Neural progenitor cell (in vitro differentiated cells): Measurements from ENCODE around the gene CAV1. TPM values are rescaled to one million over a fixed set of nuclear protein-coding genes. Genes with fewer than 3 reads are reported as not detected.

Experiments used
- DNase-seq: peaks from one replicate; pipeline ENCODE4 v3.0.0-alpha.2; 2016; ENCODE audit warnings: low spot score
- H2AFZ ChIP-seq: fragments of 200-600 bp; sonication (generic); replicated peaks from 2 replicates; pipeline ENCODE4 v1.6.1; 2016; ENCODE audit warnings: antibody characterized with exemption
- H3F3A ChIP-seq: fragments of 200-600 bp; sonication (generic); 2 replicates; pipeline ENCODE4 v1.6.1; 2016; ENCODE audit warnings: antibody characterized with exemption, low read depth
- H3K27ac ChIP-seq: fragments of 200-600 bp; sonication (generic); 2 replicates; pipeline ENCODE4 v1.5.1; 2016; ENCODE audit warnings: mild to moderate bottlenecking
- H3K27me3 ChIP-seq: fragments of 200-600 bp; sonication (generic); 2 replicates; pipeline ENCODE4 v1.6.1; 2016; ENCODE audit warnings: mild to moderate bottlenecking, moderate library complexity
- H3K36me3 ChIP-seq: fragments of 200-600 bp; sonication (generic); 2 replicates; pipeline ENCODE4 v1.5.1; 2016
- H3K4me1 ChIP-seq: fragments of 200-600 bp; sonication (generic); 2 replicates; pipeline ENCODE4 v1.6.1; 2016; ENCODE audit warnings: mixed run types
- H3K4me2 ChIP-seq: fragments of 200-600 bp; sonication (generic); 2 replicates; pipeline ENCODE4 v1.6.1; 2016
- H3K4me3 ChIP-seq: fragments of 200-600 bp; sonication (generic); 2 replicates; pipeline ENCODE4 v1.5.1; 2016
- H3K79me2 ChIP-seq: fragments of 200-600 bp; sonication (generic); 2 replicates; pipeline ENCODE4 v1.6.1; 2016; ENCODE audit warnings: low read depth
- H3K9ac ChIP-seq: fragments of 200-600 bp; sonication (generic); 2 replicates; pipeline ENCODE4 v1.6.1; 2016
- H3K9me3 ChIP-seq: fragments of 200-600 bp; sonication (generic); 2 replicates; pipeline ENCODE4 v1.5.1; 2016; ENCODE audit warnings: low read depth
- H4K20me1 ChIP-seq: fragments of 200-600 bp; sonication (generic); 2 replicates; pipeline ENCODE4 v1.6.1; 2016; ENCODE audit warnings: low read depth
- H3K27ac Mint-ChIP-seq: 3 replicates; pipeline ENCODE4 v1.8.0; 2021; ENCODE audit warnings: mixed read lengths
- H3K27me3 Mint-ChIP-seq: 2 replicates; pipeline ENCODE4 v1.8.0; 2022; ENCODE audit warnings: low read depth, mild to moderate bottlenecking, inconsistent platforms, moderate library complexity, mixed read lengths; ENCODE audit not compliant: insufficient read depth
- H3K36me3 Mint-ChIP-seq: 3 replicates; pipeline ENCODE4 v1.8.0; 2021; ENCODE audit warnings: mixed read lengths
- H3K4me1 Mint-ChIP-seq: 3 replicates; pipeline ENCODE4 v1.8.0; 2021; ENCODE audit warnings: mixed read lengths
- H3K4me3 Mint-ChIP-seq: 3 replicates; pipeline ENCODE4 v1.8.0; 2021; ENCODE audit warnings: mild to moderate bottlenecking, moderate library complexity, mixed read lengths
- H3K9me3 Mint-ChIP-seq: 3 replicates; pipeline ENCODE4 v1.8.0; 2020; ENCODE audit warnings: mixed read lengths
- EZH2 ChIP-seq: fragments of 200-600 bp; sonication (generic); IDR thresholded peaks from 2 replicates; pipeline ENCODE4 v1.6.1; 2017; ENCODE audit warnings: antibody characterized with exemption, mild to moderate bottlenecking, moderate library complexity
- EZH2phosphoT487 ChIP-seq: fragments of 200-600 bp; sonication (generic); IDR thresholded peaks from 2 replicates; pipeline ENCODE4 v1.6.1; 2017; ENCODE audit warnings: antibody characterized with exemption
- total RNA-seq: library from RNA; depleted of rRNA; stranded (reverse); fragments of >200 nt; gene quantifications from 2 replicates; pipeline ENCODE4 v1.2.3, GENCODE V29; 2015; ENCODE audit warnings: low replicate concordance
- TF ChIP-seq, protein P1 (sequence below): fragments of 200-600 bp; sonication (generic); IDR thresholded peaks from 2 replicates; pipeline ENCODE4 v1.5.1; 2017; ENCODE audit warnings: antibody characterized with exemption, mild to moderate bottlenecking

The CAV1 gene
- total RNA-seq, 1 donor from 2014 or later = 0.19 TPM

DNA sequence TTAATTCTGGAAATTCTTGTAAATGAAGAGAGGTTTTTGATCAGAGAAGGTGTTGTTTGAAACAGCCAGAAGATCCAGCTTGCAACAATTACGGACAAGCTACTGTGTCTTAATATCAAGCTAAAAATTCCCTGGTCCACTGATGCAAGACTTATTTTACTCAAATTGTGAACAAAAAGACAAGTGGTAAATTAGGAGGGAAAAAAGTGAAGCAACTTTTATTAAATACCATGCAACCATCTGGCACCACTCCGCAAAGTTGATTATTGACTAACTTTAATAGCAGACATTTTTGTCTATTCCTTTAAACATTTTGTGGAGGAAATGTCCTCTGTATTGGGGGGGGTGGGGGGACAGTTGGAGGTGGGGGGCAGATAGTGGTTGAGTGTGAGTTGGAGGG is 30.4 kb upstream of the CAV1 start:
- Mint-ChIP-seq H3K27me3 (peaks cover 9% of the 10 kb centered on the region), H3K36me3 (no peaks in the 10 kb centered on the region), H3K4me3 (no peak overlapping the region), H3K27ac (no peak overlapping the region), H3K4me1 (no peaks in the 10 kb centered on the region), H3K9me3 (no peaks in the 10 kb centered on the region)
- H3K36me3 ChIP-seq = no peaks in the 10 kb centered on the region
- H4K20me1 ChIP-seq = no peaks in the 10 kb centered on the region
- H3K27me3 ChIP-seq = peaks cover 14% of the 10 kb centered on the region
- H3K27ac ChIP-seq = no peak overlapping the region
- H3K4me1 ChIP-seq = no peaks in the 10 kb centered on the region
- no peak overlapping the region for H2AFZ ChIP-seq
- no peak overlapping the region for H3K9ac ChIP-seq
- no peak overlapping the region for H3K4me2 ChIP-seq
- DNase-seq = no peak
- H3K4me3 ChIP-seq = no peak overlapping the region
- no peaks in the 10 kb centered on the region for H3K9me3 ChIP-seq
- TF ChIP-seq EZH2phosphoT487 (no peak), EZH2 (no peak)
- TF ChIP-seq, protein P1, sequence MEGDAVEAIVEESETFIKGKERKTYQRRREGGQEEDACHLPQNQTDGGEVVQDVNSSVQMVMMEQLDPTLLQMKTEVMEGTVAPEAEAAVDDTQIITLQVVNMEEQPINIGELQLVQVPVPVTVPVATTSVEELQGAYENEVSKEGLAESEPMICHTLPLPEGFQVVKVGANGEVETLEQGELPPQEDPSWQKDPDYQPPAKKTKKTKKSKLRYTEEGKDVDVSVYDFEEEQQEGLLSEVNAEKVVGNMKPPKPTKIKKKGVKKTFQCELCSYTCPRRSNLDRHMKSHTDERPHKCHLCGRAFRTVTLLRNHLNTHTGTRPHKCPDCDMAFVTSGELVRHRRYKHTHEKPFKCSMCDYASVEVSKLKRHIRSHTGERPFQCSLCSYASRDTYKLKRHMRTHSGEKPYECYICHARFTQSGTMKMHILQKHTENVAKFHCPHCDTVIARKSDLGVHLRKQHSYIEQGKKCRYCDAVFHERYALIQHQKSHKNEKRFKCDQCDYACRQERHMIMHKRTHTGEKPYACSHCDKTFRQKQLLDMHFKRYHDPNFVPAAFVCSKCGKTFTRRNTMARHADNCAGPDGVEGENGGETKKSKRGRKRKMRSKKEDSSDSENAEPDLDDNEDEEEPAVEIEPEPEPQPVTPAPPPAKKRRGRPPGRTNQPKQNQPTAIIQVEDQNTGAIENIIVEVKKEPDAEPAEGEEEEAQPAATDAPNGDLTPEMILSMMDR = no peak
- no peaks in the 10 kb centered on the region for H3K79me2 ChIP-seq
- no peaks in the 10 kb centered on the region for H3F3A ChIP-seq

DNA sequence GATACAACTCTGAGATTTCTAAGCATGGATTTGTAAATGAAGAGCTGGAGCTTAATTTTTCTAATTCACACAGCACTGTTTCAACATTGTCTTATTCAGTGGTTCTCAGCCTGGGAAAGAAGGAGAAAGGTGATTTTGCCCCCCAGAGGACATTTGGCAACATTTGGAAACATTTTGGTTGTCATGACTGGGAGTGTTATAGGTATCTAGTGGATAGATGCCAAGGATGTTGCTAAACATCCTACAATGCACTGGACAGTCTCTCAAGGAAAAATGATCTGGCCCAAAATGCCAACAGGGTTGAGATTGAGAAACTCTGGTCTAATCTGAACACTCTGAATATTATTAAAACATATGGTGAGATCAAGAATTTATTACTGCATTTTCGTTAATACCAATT is 29.1 kb upstream of the CAV1 start:
- Mint-ChIP-seq H3K4me3 (no peak overlapping the region), H3K4me1 (peaks cover 6% of the 10 kb centered on the region), H3K27me3 (peaks cover 18% of the 10 kb centered on the region), H3K9me3 (no peaks in the 10 kb centered on the region), H3K27ac (no peak overlapping the region), H3K36me3 (no peaks in the 10 kb centered on the region)
- TF ChIP-seq EZH2phosphoT487 = no peak
- TF ChIP-seq, protein P1 = no peak
- no peak for TF ChIP-seq EZH2
- Histone ChIP-seq H3K9ac (no peak overlapping the region), H3K4me1 (peaks cover 6% of the 10 kb centered on the region), H3F3A (peaks cover 3% of the 10 kb centered on the region), H3K27ac (no peak overlapping the region), H3K79me2 (no peaks in the 10 kb centered on the region), H3K9me3 (no peaks in the 10 kb centered on the region), H3K27me3 (peaks cover 27% of the 10 kb centered on the region), H3K36me3 (no peaks in the 10 kb centered on the region), H3K4me2 (no peak overlapping the region), H3K4me3 (no peak overlapping the region), H2AFZ (no peak overlapping the region), H4K20me1 (no peaks in the 10 kb centered on the region)
- DNase-seq = no peak

DNA sequence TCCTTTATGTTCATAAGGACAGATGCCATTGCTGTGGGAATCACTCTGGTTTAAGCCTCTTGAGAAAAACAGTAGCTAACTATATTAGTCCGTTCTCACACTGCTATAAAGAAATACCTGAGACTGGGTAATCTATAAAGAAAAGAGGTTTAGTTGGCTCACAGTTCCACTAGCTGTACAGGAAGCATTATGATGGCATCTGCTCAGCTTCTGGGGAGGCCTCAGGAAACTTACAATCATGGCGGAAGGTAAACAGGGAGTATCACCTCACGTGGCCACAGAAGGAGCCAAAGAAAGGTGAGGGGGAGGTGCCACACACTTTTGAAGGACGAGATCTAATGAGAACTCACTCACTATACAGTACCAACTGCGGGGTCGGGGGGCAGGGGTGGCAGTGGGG is 28.2 kb upstream of the CAV1 start:
- H3K4me1 Mint-ChIP-seq = peaks cover 8% of the 10 kb centered on the region
- Histone ChIP-seq H3K9me3 (no peaks in the 10 kb centered on the region), H3K4me1 (peaks cover 9% of the 10 kb centered on the region), H3K9ac (no peak overlapping the region), H3K4me3 (no peak overlapping the region), H3K4me2 (no peak overlapping the region), H3K79me2 (no peaks in the 10 kb centered on the region), H3K27me3 (peaks cover 36% of the 10 kb centered on the region), H4K20me1 (no peaks in the 10 kb centered on the region), H2AFZ (no peak overlapping the region), H3F3A (peaks cover 11% of the 10 kb centered on the region), H3K36me3 (no peaks in the 10 kb centered on the region), H3K27ac (no peak overlapping the region)
- no peak overlapping the region for H3K27ac Mint-ChIP-seq
- no peaks in the 10 kb centered on the region for H3K36me3 Mint-ChIP-seq
- H3K27me3 Mint-ChIP-seq = peaks cover 21% of the 10 kb centered on the region
- H3K4me3 Mint-ChIP-seq = no peak overlapping the region
- no peak for DNase-seq
- H3K9me3 Mint-ChIP-seq = no peaks in the 10 kb centered on the region
- TF ChIP-seq EZH2 = no peak
- TF ChIP-seq, protein P1 = no peak
- TF ChIP-seq EZH2phosphoT487 = no peak
